ENCODE results near the gene ARHGEF16.

ARHGEF16 gene

DNA sequence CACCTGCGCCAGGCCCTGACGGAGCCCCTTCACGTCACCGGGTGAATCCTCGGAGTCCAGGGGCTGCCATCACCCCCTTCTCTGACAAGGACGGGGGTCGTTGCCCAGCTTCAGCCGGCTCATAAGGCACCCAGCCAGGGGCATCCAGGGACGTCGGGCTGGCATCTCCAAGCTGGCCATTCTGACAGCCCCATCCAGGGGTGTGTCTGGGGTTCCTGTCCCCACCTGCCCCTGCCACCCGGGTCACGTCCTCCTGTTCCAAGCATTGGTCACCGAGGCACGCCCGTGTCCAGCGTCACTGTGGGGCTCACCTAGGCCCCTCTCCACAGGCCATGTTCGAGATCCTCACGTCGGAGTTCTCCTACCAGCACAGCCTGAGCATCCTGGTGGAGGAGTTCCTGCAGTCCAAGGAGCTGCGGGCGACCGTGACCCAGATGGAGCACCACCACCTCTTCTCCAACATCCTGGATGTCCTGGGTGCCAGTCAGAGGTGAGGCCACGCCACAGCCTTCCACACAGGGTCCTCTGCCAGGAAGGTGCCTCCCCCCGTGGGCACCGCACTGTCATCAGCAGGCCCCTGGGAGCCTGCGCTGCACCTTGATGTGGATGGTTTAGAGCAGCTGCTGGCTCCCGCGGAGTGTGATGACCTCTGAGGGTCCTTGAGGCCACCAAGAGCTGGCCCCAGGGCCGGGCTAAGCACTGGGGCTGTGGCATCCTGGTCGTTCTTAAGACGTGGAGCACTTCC is 14.8 kb downstream of the ARHGEF16 start:
- DNase-seq, result no peak

DNA sequence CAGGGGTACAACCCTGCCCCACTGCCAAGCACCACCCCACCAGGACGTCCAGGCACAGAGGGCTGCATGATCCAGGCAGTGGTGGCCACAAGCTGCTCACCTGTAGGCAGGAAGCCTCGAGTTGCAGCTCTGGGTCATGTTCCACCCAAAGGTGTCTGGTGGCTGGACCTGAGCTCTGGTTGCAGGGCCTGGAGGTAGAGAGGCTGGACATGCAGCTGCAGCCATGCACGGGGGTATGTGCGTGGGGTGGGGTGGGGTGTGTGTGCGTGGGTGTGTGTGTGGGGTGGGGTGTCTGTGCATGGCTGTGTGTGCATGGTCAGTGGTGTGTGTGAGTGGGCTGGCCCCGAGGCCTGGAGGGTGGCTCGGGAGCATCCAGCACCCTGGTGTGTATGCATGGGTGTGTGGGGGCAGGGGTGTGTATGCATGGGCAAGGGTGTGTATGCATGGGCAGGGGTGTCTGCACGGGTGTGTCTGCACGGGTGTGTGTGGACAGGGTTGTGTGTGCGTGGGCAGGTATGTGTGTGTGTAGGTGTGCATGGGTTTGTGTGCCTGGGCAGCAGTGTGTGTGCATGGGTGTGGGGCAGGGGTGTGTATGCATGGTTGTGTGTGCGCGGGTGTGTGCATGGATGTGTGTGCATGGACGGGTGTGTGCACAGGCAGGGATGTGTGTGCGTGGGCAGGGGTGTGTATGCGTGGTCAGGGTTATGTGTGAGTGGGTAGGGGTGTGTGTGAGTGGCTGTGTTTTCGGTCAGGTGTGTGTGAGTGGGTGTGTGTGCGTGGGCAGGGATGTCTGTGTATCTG is 15.6 kb downstream of the ARHGEF16 start:
- no peak for DNase-seq

DNA sequence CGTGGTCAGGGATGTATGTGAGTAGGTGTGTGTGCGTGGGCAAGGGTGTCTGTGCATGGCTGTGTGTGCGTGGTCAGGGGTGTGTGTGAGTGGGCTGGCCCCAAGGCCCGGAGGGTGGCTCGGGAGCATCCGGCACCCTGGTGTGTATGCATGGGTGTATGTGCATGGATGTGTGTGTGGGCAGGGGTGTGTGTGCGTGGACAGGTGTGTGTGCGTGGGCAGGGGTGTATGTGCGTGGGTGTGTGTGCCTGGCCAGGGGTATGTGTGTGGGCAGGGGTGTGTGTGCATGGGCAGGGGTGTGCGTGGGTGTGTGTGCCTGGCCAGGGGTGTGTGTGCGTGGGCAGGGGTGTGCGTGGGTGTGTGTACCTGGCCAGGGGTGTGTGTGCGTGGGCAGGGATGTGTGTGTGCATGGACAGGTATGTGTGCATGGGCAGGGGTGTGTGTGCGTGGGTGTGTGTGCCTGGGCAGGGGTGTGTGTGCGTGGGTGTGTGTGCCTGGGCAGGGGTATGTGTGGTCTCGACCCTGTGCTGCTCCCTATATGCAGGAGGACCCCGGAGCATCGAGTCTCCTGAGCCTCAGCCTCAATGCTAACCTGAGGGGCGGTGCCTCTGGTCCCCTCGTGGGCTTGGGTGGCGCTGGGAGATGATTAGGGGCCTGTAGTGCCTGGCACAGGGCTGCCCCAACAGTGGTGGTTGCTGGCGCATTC is 16.3 kb downstream of the ARHGEF16 start:
- no peak for DNase-seq

DNA sequence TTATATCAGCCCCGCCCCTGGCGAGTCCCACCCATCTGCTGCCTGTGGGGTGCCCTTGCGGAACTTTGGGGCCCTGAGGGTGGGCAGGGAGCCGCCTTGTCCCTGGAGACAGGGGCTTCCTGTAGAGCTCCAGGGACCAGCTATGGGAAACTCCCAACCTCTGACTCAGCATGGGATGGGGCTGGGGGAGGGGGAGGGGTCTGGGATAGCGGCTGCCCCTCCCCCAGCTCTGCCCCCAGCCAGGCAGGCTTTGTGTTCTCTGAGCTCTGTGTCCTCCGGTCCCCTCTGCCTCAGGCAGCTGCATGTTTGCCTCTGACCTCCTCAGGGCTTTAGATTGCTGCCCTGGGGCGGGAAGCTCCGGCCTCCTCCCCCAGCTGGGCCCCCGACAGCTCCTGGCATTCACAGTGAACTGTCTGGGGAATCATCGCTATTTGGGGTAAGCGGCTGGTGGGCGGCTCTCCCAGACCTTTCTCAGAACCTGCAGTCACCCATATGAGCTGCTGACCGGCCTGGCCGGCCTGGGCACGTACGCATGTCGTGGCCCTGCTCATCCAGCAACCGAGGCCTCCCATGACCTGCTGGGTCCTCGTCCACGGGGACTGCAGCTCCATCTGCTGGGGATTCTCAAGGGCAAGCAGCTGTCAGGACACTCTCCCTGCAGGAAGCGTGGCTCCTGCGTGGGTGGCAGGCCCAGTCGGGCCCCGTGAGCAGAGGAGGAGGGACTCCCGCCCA is 17.1 kb downstream of the ARHGEF16 start:
- DNase-seq, result no peak

DNA sequence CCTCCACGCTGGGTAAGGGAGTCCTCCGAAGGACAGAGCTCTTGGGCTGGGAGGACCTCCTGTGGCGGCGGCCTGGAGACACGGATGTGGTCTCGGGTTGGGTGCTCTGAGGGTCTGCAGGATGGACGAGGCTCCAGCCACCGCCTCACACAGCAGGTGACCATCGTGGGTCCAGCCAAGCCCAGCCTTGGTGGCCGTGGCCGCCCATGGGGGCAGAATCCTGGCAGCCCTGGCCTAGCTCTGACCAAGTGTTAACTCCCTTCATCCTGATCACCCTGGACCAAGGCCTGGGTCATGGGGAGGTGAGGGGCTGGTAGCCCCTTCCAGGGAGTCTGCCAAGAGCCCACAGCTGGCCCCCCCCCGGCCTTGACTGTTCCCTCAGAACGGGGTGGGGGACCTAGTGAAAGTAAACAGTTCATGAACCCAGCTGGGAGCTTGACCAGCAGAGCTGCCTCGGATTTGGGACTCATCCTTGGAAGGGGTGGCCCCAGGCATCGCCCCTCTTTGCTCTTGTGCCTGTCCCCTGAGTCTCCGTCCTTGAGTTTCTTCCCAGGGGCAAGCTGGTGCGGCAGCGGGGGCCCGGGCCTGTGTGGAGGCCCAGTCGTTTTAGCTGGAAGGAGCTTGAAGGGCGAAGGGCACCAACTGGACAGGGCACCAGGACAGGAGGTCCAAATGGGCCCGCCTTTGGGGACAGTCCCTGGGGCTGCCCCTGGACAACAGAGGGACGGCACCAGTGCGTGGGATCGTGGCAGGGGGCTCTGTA is 17.8 kb downstream of the ARHGEF16 start:
- no peak for DNase-seq

DNA sequence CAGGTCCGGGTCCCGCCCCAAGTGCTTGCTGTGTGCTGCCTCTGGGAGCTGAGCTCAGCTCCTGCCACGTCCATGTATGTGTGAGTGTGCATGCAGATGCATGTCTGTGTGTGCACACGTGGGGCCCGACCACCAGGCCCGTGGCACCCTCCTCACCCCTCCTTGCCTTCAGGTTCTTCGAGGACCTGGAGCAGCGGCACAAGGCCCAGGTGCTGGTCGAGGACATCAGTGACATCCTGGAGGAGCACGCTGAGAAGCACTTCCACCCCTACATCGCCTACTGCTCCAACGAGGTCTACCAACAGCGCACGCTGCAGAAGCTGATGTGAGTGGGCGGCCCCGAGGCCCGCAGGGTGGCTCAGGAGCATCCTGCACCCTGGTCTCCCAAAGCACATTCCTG is 18.4 kb downstream of the ARHGEF16 start:
- DNase-seq, result no peak

DNA sequence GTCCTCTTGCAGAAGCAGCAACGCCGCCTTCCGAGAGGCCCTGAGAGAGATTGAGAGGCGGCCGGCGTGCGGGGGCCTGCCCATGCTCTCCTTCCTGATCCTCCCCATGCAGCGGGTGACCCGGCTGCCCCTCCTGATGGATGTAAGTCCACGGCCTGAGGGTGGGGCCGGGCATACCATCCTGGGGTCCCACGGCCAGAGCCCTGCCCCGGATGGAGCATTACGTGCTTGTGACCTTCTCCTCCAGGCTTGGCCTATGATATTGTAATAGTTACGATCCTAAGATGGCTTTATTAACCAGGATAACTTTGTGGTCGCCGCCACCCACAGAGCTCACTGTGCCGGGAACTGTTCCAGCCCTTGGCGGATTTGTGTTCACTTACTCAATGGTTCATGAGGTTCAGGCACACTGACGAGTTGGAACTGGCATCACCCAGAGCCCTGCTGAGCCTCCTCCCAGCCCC is 18.9 kb downstream of the ARHGEF16 start:
- DNase-seq, result no peak

DNA sequence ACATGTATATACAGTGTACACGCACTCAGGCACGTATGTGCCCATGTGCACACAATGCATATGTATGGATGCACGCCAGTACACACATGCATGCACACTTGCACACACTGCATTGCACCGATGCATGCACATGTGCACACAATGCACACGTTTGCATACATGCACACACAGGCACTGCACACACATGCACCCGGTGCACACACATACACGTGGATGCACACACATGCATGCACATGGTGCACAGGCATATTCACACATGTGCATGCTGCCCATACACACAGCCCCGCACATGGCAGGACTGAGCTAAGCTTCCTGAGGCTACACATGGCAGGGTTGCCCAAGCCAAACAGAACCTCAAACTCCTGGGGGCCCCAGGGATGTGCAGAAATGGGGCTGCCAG is 19.6 kb downstream of the ARHGEF16 start:
- no peak for DNase-seq

DNA sequence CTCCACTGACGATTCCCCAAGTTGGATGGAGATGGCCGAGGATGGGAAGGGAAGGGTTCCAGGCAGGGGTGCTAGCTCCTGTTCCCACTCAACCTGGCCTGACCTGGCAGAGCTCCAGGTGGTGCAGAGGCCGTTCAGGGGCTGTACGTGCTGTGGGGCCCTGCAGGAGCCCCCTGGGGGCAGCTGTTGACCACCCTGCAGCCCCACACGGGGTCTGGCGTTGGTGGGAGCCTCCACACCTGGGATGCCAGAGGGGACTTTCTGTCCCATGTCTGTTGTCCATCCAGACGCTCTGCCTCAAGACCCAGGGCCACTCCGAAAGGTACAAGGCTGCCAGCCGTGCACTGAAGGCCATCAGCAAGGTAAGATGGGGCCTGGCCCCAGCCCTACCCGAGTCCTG is 20.0 kb downstream of the ARHGEF16 start:
- no peak for DNase-seq

DNA sequence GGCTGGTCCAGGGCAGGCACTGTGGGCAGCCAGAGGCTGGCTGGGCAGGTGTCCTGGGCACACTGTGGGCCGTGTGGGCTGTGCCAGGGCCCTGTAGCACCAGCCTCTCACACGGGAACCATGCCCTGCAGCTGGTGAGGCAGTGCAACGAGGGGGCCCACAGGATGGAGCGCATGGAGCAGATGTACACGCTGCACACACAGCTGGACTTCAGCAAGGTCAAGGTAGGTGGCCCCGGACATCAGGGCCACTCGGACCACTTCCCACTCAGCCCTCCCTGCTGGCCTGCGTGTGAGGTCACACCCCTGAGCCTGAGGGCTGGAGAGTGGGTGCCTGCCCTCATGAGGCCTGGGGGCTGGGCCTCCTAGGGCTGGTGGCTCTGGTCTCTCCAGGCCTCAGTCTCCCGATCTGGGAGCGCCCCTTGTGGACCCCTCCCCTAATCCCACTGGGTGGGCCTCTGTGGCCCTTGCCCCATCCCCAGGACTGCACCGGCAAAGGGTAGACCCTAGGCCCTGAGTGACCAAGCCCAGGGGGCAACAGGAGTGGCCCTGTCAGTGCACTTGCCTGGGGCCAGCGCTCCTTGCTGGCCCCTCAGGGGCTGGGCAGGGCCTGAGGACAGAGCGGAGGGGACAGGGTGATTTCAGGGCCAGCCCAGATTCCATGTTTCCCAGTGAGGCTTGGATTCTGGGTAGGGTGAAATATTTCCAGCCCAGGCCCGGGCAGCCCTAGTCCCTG is 21.5 kb downstream of the ARHGEF16 start:
- DNase-seq, result no peak

DNA sequence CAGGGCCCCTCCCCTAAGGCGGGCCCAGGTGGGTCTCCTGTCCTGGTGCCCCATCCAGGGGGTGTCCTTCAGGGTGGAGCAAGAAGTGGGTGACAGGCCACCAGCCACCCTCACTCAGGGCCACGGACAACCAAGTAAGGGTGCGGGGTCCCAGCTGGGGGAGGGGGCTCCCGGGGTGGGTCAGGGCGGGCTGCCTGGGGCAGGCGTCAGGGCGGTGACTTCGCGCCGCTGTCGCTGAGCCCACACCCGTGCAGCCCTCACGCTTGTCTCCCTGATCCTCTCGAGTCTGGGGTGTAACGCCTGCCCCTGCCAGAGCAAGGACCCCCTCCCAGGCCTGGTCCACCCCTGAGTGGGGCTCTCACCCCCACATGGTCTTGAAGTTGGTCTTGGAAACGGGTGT is 22.2 kb downstream of the ARHGEF16 start:
- DNase-seq, result no peak

DNA sequence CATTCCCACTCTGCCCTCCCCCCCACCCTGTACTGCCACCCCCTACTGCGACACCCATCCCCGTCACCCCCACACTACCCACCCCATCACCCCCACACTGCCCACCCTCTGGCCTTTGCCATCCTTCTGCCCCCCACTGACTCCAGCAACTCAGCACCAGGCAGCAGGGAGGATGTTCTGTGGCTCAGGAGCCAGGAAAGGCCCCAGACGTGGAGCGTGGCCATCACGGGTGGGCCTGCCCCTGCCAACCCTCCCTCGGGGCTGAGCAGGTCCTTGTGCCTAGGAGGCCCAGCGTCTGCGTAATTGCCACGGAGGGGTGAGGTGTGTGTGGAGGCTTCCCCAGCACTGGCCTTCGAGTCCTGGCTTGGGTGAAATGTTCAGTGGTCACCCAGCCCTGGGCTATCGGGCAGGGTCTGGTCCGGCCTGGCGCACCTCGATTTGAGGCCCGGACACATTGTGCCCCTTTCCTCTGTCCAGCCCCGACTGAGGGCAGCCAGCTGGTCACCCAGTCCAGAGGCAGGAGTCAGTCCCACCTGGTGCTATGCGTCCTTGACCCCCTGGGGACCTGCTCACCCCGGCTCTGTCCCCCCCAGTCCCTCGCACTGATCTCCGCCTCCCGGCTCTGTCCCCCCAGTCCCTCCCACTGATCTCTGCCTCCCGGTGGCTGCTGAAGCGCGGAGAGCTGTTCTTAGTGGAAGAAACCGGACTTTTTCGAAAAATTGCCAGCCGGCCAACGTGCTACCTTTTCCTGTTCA is 23.0 kb downstream of the ARHGEF16 start:
- no peak for DNase-seq

DNA sequence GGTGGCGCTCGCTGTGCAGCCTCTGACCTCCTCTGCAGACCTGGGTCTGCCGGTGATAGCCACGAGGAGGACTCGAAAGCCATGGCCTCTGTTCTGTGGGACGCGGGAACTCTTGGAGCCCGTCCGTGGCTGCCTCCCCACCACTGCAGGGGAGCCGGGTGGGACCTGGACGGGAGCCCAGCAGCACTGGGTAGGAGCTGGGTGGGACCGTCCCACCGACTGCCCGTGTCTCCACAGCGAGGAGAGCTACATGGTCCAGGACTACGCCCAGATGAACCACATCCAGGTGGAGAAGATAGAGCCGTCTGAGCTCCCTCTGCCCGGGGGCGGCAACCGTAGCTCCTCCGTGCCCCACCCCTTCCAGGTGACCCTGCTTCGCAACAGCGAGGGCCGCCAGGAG is 23.7 kb downstream of the ARHGEF16 start:
- DNase-seq, result no peak

DNA sequence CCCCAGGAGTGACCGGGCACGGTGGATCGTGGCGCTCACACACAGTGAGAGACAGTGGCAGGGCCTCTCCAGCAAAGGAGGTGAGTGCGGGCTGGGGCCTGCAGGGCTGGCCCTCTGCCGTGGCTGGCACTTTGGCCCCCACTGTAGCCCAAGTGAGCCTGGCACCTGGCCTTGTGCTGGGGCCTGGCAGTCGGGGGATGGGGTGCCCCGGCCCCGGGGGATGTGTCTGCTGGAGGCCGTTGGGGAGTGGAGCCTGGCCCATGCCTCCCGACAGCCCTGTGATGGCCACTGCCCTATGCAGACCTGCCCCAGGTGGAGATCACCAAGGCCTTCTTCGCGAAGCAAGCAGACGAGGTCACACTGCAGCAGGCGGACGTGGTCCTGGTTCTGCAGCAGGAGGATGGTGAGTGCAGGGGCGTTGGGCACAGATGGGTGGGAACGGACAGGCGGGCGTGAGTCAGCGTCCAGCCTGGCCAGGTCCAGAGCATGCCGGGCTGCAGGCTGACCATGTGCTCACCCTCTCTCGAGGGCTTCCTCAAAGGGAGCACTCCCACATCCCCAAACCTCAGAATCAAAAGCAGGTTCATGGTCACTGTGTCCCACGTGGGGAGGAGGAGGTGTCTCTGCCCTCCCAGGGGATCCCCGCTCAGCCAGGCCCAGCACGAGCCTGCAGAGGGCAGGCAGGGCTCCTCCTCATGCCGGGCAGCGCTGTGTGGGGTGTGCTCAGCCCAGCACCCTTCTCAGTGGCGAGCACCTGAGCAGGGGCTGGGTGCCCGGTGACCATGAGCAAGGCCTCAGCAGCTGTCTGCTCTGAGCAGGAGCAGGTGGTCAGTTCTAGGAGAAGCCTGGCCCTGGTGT is 25.3 kb downstream of the ARHGEF16 start:
- no peak for DNase-seq

DNA sequence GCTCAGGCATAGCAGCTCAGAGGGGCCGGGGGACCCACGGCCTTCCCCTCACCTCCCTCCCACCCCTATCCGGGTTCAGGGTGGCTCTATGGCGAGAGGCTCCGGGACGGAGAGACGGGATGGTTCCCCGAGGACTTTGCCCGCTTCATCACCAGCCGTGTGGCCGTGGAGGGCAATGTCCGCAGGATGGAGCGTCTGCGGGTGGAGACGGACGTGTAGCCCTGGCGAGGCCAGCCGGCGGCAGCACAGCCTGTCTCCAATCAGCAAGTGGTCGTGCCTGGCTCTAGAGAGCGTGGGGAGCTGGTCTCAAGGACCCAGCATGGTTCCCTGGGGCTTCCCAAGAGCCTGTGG is 25.9 kb downstream of the ARHGEF16 start:
- DNase-seq, result no peak

DNA sequence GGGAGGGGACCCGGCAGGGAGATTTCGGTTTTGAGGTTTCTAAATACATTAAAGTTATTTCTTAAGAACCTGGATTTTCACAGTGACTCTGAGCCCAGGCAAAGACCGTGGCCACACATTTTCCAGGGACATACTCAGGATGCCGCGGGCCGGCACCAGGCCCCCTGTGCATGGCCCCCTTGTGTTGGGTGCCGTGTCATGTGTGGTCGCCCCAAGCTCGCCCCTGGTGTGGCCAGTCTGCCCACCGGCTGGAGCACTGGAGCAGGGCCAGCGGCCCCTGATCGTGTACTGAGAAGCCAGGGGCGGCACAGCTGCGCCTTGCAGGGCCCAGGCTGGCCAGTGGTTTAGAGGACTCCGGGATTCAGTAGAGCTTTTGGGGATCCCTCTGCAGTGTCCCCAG is 26.6 kb downstream of the ARHGEF16 start:
- DNase-seq, result no peak

DNA sequence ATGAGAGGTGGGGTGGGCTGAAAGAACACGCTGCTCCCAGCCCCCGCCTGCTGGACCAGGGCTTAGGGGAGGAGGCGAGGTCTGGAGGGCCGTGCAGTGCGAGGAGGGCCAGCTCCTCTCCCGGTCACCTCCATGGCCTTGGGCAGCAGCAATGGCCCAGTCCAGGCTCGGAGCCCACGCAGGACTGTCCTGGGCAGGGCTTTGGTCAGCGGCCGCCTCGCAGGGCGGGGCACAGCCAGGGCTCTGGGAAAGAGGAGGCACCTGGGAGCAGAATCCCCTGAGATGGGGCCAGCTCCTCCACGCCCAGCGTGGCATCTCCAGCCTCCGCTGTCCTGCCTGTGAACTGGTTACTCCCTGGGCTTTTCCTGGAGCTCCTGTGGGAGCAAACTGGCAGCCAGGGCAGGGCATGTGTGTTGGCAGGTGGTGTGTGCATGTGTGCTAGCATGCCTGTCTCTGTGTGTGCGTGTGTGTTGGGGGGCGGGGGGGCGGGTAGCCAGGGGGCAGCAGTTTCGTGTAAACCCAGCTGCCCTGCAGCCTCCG is 27.4 kb downstream of the ARHGEF16 start:
- DNase-seq, result no peak

DNA sequence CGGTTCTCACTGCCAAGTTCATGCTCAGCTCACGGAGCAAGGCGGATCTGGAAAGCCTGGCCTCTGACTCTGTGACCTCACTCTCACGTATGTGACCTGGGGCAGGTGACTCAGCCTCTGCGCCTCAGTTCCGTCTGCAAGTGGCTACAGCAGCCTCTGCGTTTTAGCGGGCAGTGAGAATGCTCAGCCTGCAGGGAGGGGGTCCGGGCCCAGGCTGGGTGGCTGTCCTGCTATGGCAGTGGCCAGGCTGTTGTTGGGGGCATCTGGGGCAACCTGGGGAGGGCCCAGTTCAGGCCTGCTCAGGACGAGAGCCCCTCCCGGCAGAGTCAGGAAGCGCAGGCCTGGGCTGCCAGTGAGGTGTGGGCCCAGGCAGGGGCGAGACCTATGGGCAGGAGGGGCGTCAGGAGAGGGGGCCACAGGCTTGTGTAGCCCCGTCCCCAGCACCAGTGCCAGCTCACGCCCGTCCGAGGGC is 27.9 kb downstream of the ARHGEF16 start:
- DNase-seq, result no peak

DNA sequence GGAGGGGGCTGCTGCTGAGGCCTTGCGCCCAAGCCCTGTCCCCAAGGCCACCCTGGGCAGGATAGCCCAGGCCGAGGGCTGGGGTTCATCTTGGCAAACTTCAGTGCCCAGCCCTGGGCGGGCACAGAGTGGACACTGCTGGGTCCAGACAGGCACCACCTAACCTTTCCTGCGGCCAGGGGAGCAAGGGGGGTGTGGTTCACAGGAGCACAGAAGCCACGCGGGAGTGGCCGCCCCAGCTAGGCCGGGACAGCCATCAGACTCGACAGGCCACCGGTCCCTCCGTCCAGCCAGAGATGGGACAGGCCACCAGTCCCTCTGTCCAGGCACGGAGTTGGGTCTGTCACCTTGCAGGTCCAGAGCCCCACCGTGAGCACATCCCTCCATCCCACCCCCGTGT is 28.9 kb downstream of the ARHGEF16 start:
- DNase-seq, result no peak

Data from activated gamma-delta T cell treated with Interleukin-2 at 50 U/mL for 16 hours (primary cell).